Stomach (tissue), 9 donors: Measurements from ENCODE around the gene UBR1. TPM values are rescaled to one million over a fixed set of nuclear protein-coding genes. Genes with fewer than 3 reads are reported as not detected.
"Not testable (repeated sequence)": the region's sequence is repeated elsewhere in the genome, so short reads cannot be mapped to it uniquely, and the experiment has no call there.

Source experiments
- DNase-seq, 2 donors: peaks; one replicate each; pipeline versions ENCODE4 v3.0.0 to v3.0.0-alpha.2; 2013 to 2019
- H3K27ac ChIP-seq, 5 donors: fragments of 200-600 bp in 4 of 5; sonication (generic) in 4 of 5; one replicate each; pipeline ENCODE4 v1.5.1; 2013 to 2019; ENCODE audit warnings: mild to moderate bottlenecking in 1 of 5, moderate library complexity in 1 of 5
- H3K27me3 ChIP-seq, 3 donors: fragments of 200-600 bp; sonication (generic); one replicate each; pipeline ENCODE4 v1.5.1; 2017 to 2019; ENCODE audit warnings: mixed run types in 1 of 3
- H3K36me3 ChIP-seq, 4 donors: fragments of 200-600 bp; sonication (generic); 1 replicate in 3 of 4; 2 replicates in 1 of 4; pipeline ENCODE4 v1.5.1; 2016 to 2019
- H3K4me1 ChIP-seq, 4 donors: fragments of 200-600 bp; sonication (generic); one replicate each; pipeline ENCODE4 v1.5.1; 2016 to 2019
- H3K4me3 ChIP-seq, 4 donors: fragments of 200-600 bp; sonication (generic) in 3 of 4; one replicate each; pipeline ENCODE4 v1.5.1; 2016 to 2019; ENCODE audit warnings: mild to moderate bottlenecking in 1 of 4
- H3K9me3 ChIP-seq, 4 donors: fragments of 200-600 bp; sonication (generic); one replicate each; pipeline ENCODE4 v1.5.1; 2016 to 2019
- CTCF ChIP-seq, 7 experiments: fragments of 450-650 bp in 4 of 7; fragments of 200-600 bp in 3 of 7; sonication (generic) in 3 of 7; IDR thresholded peaks; one replicate each; pipeline ENCODE4 v1.5.1; 2016 to 2019; ENCODE audit warnings: antibody characterized with exemption in 7 of 7, control low read depth in 2 of 7, mild to moderate bottlenecking in 1 of 7
- EP300 ChIP-seq: sonication (generic); formaldehyde crosslinking; IDR thresholded peaks from one replicate; pipeline ENCODE4 v1.6.1; 2017; ENCODE audit warnings: antibody characterized with exemption
- POLR2A ChIP-seq, 4 donors: fragments of 450-650 bp; IDR thresholded peaks; one replicate each; pipeline ENCODE4 v1.6.1; 2016; ENCODE audit warnings: antibody characterized with exemption in 4 of 4, control low read depth in 2 of 4, mild to moderate bottlenecking in 1 of 4, moderate library complexity in 1 of 4
- POLR2AphosphoS5 ChIP-seq, 3 donors: sonication (generic); formaldehyde crosslinking; IDR thresholded peaks; one replicate each; pipeline ENCODE4 v1.6.1; 2016; ENCODE audit warnings: antibody characterized with exemption in 3 of 3
- WGBS, 5 donors: extraction: QIAGEN DNeasy Blood & Tissue Kit in 3 of 5; methylation state at CpG; one replicate each; pipeline versions ENCODE4 v1.1.5 to v1.1.7; 2013 to 2018; 5-methylcytosine and 5-hydroxymethylcytosine counted together
- intact Hi-C: fragments of 100-400 bp; cut with DNase I; formaldehyde crosslinking; loops from one replicate; pipeline ENCODE4 v1.15.1; 2023; ENCODE audit warnings: low total_unique reads
- polyA plus RNA-seq, 3 donors: library from polyadenylated mRNA; stranded (reverse); fragments of 200-250 nt; gene quantifications; one replicate each; pipeline ENCODE4 v1.2.3, GENCODE V29; 2013
- total RNA-seq, 5 donors: library from RNA; depleted of rRNA; stranded (reverse); fragments of >200 nt; gene quantifications; one replicate each; pipeline versions ENCODE4 v1.1.0 to v1.2.3, GENCODE V29; 2014 to 2016
- donor health status: healthy with polysubstance abuse.
- donor health status: Bipolar disorder and iron deficiency.
- donor health status: healthy.

The UBR1 gene
- total and polyA plus RNA-seq, 8 donors = 3.1 to 124 (median 12.3) TPM

GRCh38 chr15:42954291-42954690 lies 151.5 kb downstream of the UBR1 start:
- intact Hi-C loops = no loop called here
- 91 to 96% (median 95%) methylated on average over 4 of the region's 4 CpGs for WGBS, 5 donors
- Histone ChIP-seq H3K27ac (no peak overlapping the region), H3K9me3 (peaks cover 0 to 6% (median 0%) of the 10 kb centered on the region in 4 donors), H3K4me1 (no peaks in the 10 kb centered on the region), H3K27me3 (no peaks in the 10 kb centered on the region), H3K36me3 (peaks cover 28 to 99% (median 98%) of the 10 kb centered on the region in 4 donors), H3K4me3 (no peak overlapping the region)
- no peak for TF ChIP-seq POLR2A (IDR thresholded peaks at IDR 0.05)
- no peak for TF ChIP-seq EP300
- no peak for TF ChIP-seq POLR2AphosphoS5 (IDR thresholded peaks at IDR 0.05)
- no peak for TF ChIP-seq CTCF (IDR thresholded peaks at IDR 0.05)
- no peak for DNase-seq

- intact Hi-C loops, H3K4me3 ChIP-seq, H3K9me3 ChIP-seq, H3K4me1 ChIP-seq, H3K27me3 ChIP-seq, DNase-seq, H3K27ac ChIP-seq: not testable (repeated sequence)
- 83 to 100% (median 94%) methylated on average over 3 of the region's 3 CpGs for WGBS, 5 donors
- H3K36me3 ChIP-seq = peaks cover 35 to 83% (median 83%) of the 10 kb centered on the region in 4 donors
Observed at GRCh38 chr15:42948898-42949297, 156.9 kb downstream of the UBR1 start.

DNA sequence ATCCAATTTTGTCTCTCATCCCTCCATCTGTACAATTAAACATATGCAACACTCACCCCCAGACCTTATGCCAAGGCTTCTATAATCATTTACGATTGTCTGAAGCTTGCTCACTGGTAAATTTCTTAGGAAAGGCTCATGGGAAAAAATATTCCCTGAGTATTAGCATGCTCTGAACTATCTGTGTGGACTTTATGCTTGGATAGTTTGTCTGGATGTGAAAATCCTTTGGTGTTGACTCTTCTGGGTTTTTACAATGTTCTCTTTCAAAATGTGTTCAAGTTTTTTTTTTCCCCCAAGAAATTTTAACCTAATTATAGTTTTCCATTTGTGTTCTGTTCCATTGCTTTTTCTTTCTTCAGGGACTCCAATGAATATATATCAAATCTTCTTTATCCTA lies 165.3 kb downstream of the UBR1 start:
- no peak for TF ChIP-seq CTCF (IDR thresholded peaks at IDR 0.05)
- TF ChIP-seq POLR2AphosphoS5 (IDR thresholded peaks at IDR 0.05) = no peak
- no peak for TF ChIP-seq POLR2A (IDR thresholded peaks at IDR 0.05)
- TF ChIP-seq EP300 = no peak

GRCh38 chr15:42939841-42940240 lies 166.0 kb downstream of the UBR1 start:
- TF ChIP-seq EP300 (no peak), CTCF (IDR thresholded peaks at IDR 0.05) (no peak), POLR2A (IDR thresholded peaks at IDR 0.05) (no peak), POLR2AphosphoS5 (IDR thresholded peaks at IDR 0.05) (no peak)
- no peaks in the 10 kb centered on the region for H3K9me3 ChIP-seq
- intact Hi-C loops = loop anchor here (10.0 kb wide), 1 partner anchor 245 kb away; no protein-coding TSS in a partner anchor
- DNase-seq = no peak
- H3K36me3 ChIP-seq = peaks cover 0 to 32% (median 22%) of the 10 kb centered on the region in 4 donors
- H3K27ac ChIP-seq = no peak overlapping the region
- no peaks in the 10 kb centered on the region for H3K4me1 ChIP-seq
- 91 to 94% (median 93%) methylated on average over 4 to 8 of the region's 8 CpGs for WGBS, 5 donors
- H3K27me3 ChIP-seq = no peaks in the 10 kb centered on the region
- no peak overlapping the region for H3K4me3 ChIP-seq

More for the DNA sequence above, 165.3 kb downstream of the UBR1 start:
- Histone ChIP-seq H3K9me3 (no peaks in the 10 kb centered on the region), H3K4me1 (no peaks in the 10 kb centered on the region), H3K4me3 (no peak overlapping the region), H3K27ac (no peak overlapping the region), H3K27me3 (no peaks in the 10 kb centered on the region), H3K36me3 (peaks cover 5 to 39% (median 29%) of the 10 kb centered on the region in 4 donors)
- intact Hi-C loops = no loop called here
- WGBS, 5 donors = 75 to 88% (median 78%) methylated on average over 1 of the region's 1 CpG
- DNase-seq = no peak

GRCh38 chr15:42937143-42937542 lies 168.7 kb downstream of the UBR1 start:
- Histone ChIP-seq H3K27me3 (no peaks in the 10 kb centered on the region), H3K4me3 (no peak overlapping the region), H3K36me3 (peaks cover 0 to 8% (median under 1%) of the 10 kb centered on the region in 4 donors), H3K4me1 (no peaks in the 10 kb centered on the region), H3K9me3 (no peaks in the 10 kb centered on the region), H3K27ac (no peak overlapping the region)
- intact Hi-C loops = loop anchor here (10.0 kb wide), 1 partner anchor 242 kb away; no protein-coding TSS in a partner anchor
- no peak for DNase-seq
- TF ChIP-seq EP300 (no peak), CTCF (IDR thresholded peaks at IDR 0.05) (no peak), POLR2A (IDR thresholded peaks at IDR 0.05) (no peak), POLR2AphosphoS5 (IDR thresholded peaks at IDR 0.05) (no peak)
